Erythroblast (primary cell): ENCODE measurements around the gene ARSB.
"Not testable (repeated sequence)": the region's sequence is repeated elsewhere in the genome, so short reads cannot be mapped to it uniquely, and the experiment has no call there.

ENCODE experiments used
- DNase-seq, 2 experiments: peaks; one replicate each; lab custom pipeline; 2025; lab: John Stamatoyannopoulos, UW
- GATA1 ChIP-seq: IDR thresholded peaks from 2 replicates; pipeline ENCODE4 v1.6.1; 2011; ENCODE audit warnings: low read depth, mild to moderate bottlenecking, control low read depth, low read length, moderate library complexity
- POLR2A ChIP-seq: IDR thresholded peaks from 2 replicates; pipeline ENCODE4 v1.6.1; 2011; ENCODE audit warnings: mild to moderate bottlenecking, low read length

ARSB gene

GRCh38 chr5:78771260-78772205 is 213.6 kb downstream of the ARSB start:
- DNase-seq = peak; percentile 61 to 85
- no peak for TF ChIP-seq GATA1
- no peak for TF ChIP-seq POLR2A

- no peak for DNase-seq
- no peak for TF ChIP-seq GATA1
- TF ChIP-seq POLR2A = no peak
Observed at GRCh38 chr5:78768781-78769380, 216.2 kb downstream of the ARSB start.

- no peak for TF ChIP-seq POLR2A
- no peak for TF ChIP-seq GATA1
- no peak for DNase-seq
Observed at GRCh38 chr5:78766412-78766762, 218.7 kb downstream of the ARSB start.

- TF ChIP-seq POLR2A (no peak), GATA1 (no peak)
Observed at GRCh38 chr5:78765756-78766411, 219.2 kb downstream of the ARSB start.

GRCh38 chr5:78765116-78765515 is 220.0 kb downstream of the ARSB start:
- TF ChIP-seq GATA1 (no peak), POLR2A (no peak)
- no peak for DNase-seq

More at GRCh38 chr5:78765756-78766411, 219.2 kb downstream of the ARSB start:
- DNase-seq = no peak

- DNase-seq = no peak
- no peak for TF ChIP-seq GATA1
- TF ChIP-seq POLR2A = no peak
Observed at GRCh38 chr5:78763659-78764189, 221.4 kb downstream of the ARSB start.

GRCh38 chr5:78762743-78763142 is 222.4 kb downstream of the ARSB start:
- not testable (repeated sequence) for DNase-seq

- DNase-seq = no peak
- no peak for TF ChIP-seq GATA1
- no peak for TF ChIP-seq POLR2A
Observed at GRCh38 chr5:78761840-78762239, 223.3 kb downstream of the ARSB start.

GRCh38 chr5:78760770-78761169 is 224.3 kb downstream of the ARSB start:
- TF ChIP-seq GATA1 (no peak), POLR2A (no peak)
- no peak for DNase-seq

- no peak for DNase-seq
- TF ChIP-seq POLR2A (no peak), GATA1 (no peak)
Observed at GRCh38 chr5:78760366-78760765, 224.7 kb downstream of the ARSB start.

GRCh38 chr5:78758169-78758839 is 226.8 kb downstream of the ARSB start:
- no peak for DNase-seq
- TF ChIP-seq POLR2A = no peak
- no peak for TF ChIP-seq GATA1

GRCh38 chr5:78757269-78758053 is 227.6 kb downstream of the ARSB start:
- no peak for TF ChIP-seq GATA1
- TF ChIP-seq POLR2A = no peak
- no peak for DNase-seq

- DNase-seq = no peak
- no peak for TF ChIP-seq GATA1
- no peak for TF ChIP-seq POLR2A
Observed at GRCh38 chr5:78756858-78757257, 228.3 kb downstream of the ARSB start.
